HepG2 (cell line): ENCODE measurements around the gene FABP6. TPM values are rescaled to one million over a fixed set of nuclear protein-coding genes. Genes with fewer than 3 reads are reported as not detected.
A peak's percentile ranks its signal among the peaks of the same experiment; 100 is the strongest.

Experiments used
- ATAC-seq: fragments of 200-7000 bp; cut with Tn5 transposase; 3 replicates; pipeline ENCODE4 v1.9.1; 2020; ENCODE audit warnings: mild to moderate bottlenecking, moderate library complexity
- BruUV-seq: library from RNA; stranded (reverse); fragments of 400-500 nt; replicated peaks from 2 replicates; lab custom pipeline; 2021; lab: Mats Ljungman, UMichigan
- CTCF ChIA-PET: fragments of 300-600 bp; formaldehyde crosslinking; extraction: SDS; loops from one replicate; lab custom pipeline; 2021; ENCODE audit warnings: low total read pairs, inconsistent platforms, low intra/inter-chr PET ratio; lab: Yijun Ruan, JAX
- POLR2A ChIA-PET: fragments of 350-600 bp; sonication (Branson Sonifier 250); formaldehyde crosslinking; loops from one replicate; lab custom pipeline; 2020; ENCODE audit warnings: antibody characterized with exemption, inconsistent platforms; lab: Yijun Ruan, JAX
- DNase-seq: peaks from one replicate; pipeline ENCODE4 v3.0.0-alpha.2; 2015; ENCODE audit warnings: low spot score
- FAIRE-seq: peaks from 3 replicates; lab custom pipeline; 2011; peaks lifted over from hg19 to GRCh38; lab: Jason Lieb, UNC
- H2AFZ ChIP-seq: one replicate; pipeline ENCODE4 v1.6.1; 2011; ENCODE audit warnings: low read length, inconsistent platforms
- H3K27ac ChIP-seq: fragments of 300-600 bp; 3 replicates; pipeline ENCODE4 v1.8.0; 2011; ENCODE audit warnings: mixed run types, mild to moderate bottlenecking, mixed read lengths, low read length, inconsistent platforms; ENCODE audit not compliant: insufficient read depth; ENCODE audit errors: extremely low read length
- H3K27me3 ChIP-seq, 2 experiments: fragments of 200-600 bp in 1 of 2; 2 replicates in 1 of 2; 3 replicates in 1 of 2; pipeline versions ENCODE4 v1.6.0 to v1.8.0; 2011; ENCODE audit warnings: low read length in 2 of 2, mild to moderate bottlenecking in 2 of 2, moderate library complexity in 2 of 2, inconsistent platforms in 1 of 2; ENCODE audit not compliant: insufficient read depth in 2 of 2, control insufficient read depth in 1 of 2
- H3K36me3 ChIP-seq, 2 experiments: fragments of 200-600 bp in 1 of 2; replicated peaks in 1 of 2; 2 replicates in 1 of 2; 3 replicates in 1 of 2; pipeline versions ENCODE4 v1.5.1 to v1.8.0; 2011; ENCODE audit warnings: low read length in 2 of 2, inconsistent platforms in 1 of 2; ENCODE audit not compliant: insufficient read depth in 2 of 2, control insufficient read depth in 1 of 2
- H3K4me1 ChIP-seq: 2 replicates; pipeline ENCODE4 v1.5.1; 2012; ENCODE audit warnings: low read length, inconsistent platforms; ENCODE audit not compliant: insufficient read depth
- H3K4me2 ChIP-seq: 2 replicates; pipeline ENCODE4 v1.6.0; 2011; ENCODE audit warnings: low read depth, low read length, inconsistent platforms
- H3K4me3 ChIP-seq, 3 experiments: fragments of 200-600 bp in 1 of 3; sonication (generic), shearing (Covaris generic) in 1 of 3; replicated peaks in 1 of 3; 2 replicates each; pipeline ENCODE4 v1.5.1; 2011 to 2016; ENCODE audit warnings: low read length in 3 of 3, inconsistent platforms in 2 of 3, low read depth in 2 of 3, mild to moderate bottlenecking in 2 of 3, control low read depth in 1 of 3, mixed read lengths in 1 of 3; ENCODE audit not compliant: insufficient read depth in 1 of 3
- H3K79me2 ChIP-seq: one replicate; pipeline ENCODE4 v1.6.1; 2011; ENCODE audit warnings: low read length, inconsistent platforms; ENCODE audit not compliant: insufficient read depth
- H3K9ac ChIP-seq: 2 replicates; pipeline ENCODE4 v1.6.0; 2011; ENCODE audit warnings: mild to moderate bottlenecking, low read depth, low read length, inconsistent platforms; ENCODE audit not compliant: insufficient read depth
- H3K9me3 ChIP-seq: 2 replicates; pipeline ENCODE4 v1.5.1; 2012; ENCODE audit warnings: mild to moderate bottlenecking, low read length
- H4K20me1 ChIP-seq: 2 replicates; pipeline ENCODE4 v1.6.0; 2011; ENCODE audit warnings: inconsistent platforms, mild to moderate bottlenecking, low read length, moderate library complexity; ENCODE audit not compliant: insufficient read depth
- CCDC6 ChIP-seq: sonication (generic); formaldehyde crosslinking; IDR thresholded peaks from 2 replicates; pipeline ENCODE4 v1.8.1; 2022; ENCODE audit warnings: mild to moderate bottlenecking, missing genetic modification reagents, moderate library complexity
- EEA1 ChIP-seq: sonication (generic); formaldehyde crosslinking; IDR thresholded peaks from 2 replicates; pipeline ENCODE4 v1.5.1; 2020; ENCODE audit warnings: mild to moderate bottlenecking, missing genetic modification reagents, borderline replicate concordance
- ETV5 ChIP-seq: IDR thresholded peaks from 2 replicates; pipeline ENCODE4 v1.6.1; 2018; ENCODE audit warnings: missing biosample characterization, missing genetic modification reagents, inconsistent platforms, borderline replicate concordance
- FOSL2 ChIP-seq: sonication (generic); formaldehyde crosslinking; IDR thresholded peaks from 2 replicates; pipeline ENCODE4 v1.4.0; 2020; ENCODE audit warnings: missing genetic modification reagents
- HNRNPLL ChIP-seq: fragments of 200-400 bp; formaldehyde crosslinking; IDR thresholded peaks from 2 replicates; pipeline ENCODE4 v1.6.1; 2017; ENCODE audit warnings: mild to moderate bottlenecking, low read depth, low read length; ENCODE audit not compliant: poor library complexity, severe bottlenecking
- ZFAT ChIP-seq: sonication (generic); formaldehyde crosslinking; conservative IDR thresholded peaks from 2 replicates; pipeline ENCODE4 v1.8.1; 2023; ENCODE audit warnings: missing genetic modification reagents, inconsistent platforms
- ZNF567 ChIP-seq: sonication (generic); formaldehyde crosslinking; IDR thresholded peaks from 2 replicates; pipeline ENCODE4 v1.8.1; 2023; ENCODE audit warnings: mild to moderate bottlenecking, missing genetic modification reagents, borderline replicate concordance
- ZNF737 ChIP-seq: sonication (generic); formaldehyde crosslinking; IDR thresholded peaks from 2 replicates; pipeline ENCODE4 v1.5.0; 2020; ENCODE audit warnings: missing genetic modification reagents, mild to moderate bottlenecking, borderline replicate concordance
- WGBS: methylation state at CpG from one replicate; pipeline ENCODE4 v1.1.6; 2017; ENCODE audit warnings: low lambda C conversion rate; 5-methylcytosine and 5-hydroxymethylcytosine counted together
- in situ Hi-C: cut with HindIII; loops from 2 replicates; pipeline ENCODE4 v1.10.0; 2017; ENCODE audit warnings: low pct_unique_long_range_greater_than_20kb; ENCODE audit not compliant: extremely low pct_ligation_motif_present
- intact Hi-C: fragments of 100-400 bp; cut with micrococcal nuclease; formaldehyde crosslinking; loops from one replicate; pipeline ENCODE4 v1.10.0; 2022; ENCODE audit not compliant: unreplicated experiment
- polyA plus RNA-seq, 8 experiments: library from polyadenylated mRNA; depleted of rRNA in 3 of 8; stranded (reverse) in 7 of 8; unstranded in 1 of 8; fragments of >200 nt; fragmentation: Illumina TruSeq in 4 of 8; extraction: Trizol in 4 of 8; gene quantifications; 2 replicates each; pipeline versions ENCODE4 v1.2.1 to v1.2.3, GENCODE V29; 2011 to 2016; ENCODE audit warnings: low read depth in 4 of 8, missing spikeins in 1 of 8, mixed read lengths in 1 of 8; ENCODE audit not compliant: insufficient read depth in 1 of 8
- total RNA-seq, 5 experiments: library from RNA; depleted of rRNA; stranded (reverse); fragments of >200 nt; fragmentation: Illumina TruSeq; extraction: Trizol; gene quantifications; 2 replicates each; pipeline ENCODE4 v1.2.3, GENCODE V29; 2016; ENCODE audit warnings: low read depth in 1 of 5
- TF ChIP-seq, protein P1 (sequence below): sonication (generic); formaldehyde crosslinking; IDR thresholded peaks from 2 replicates; pipeline ENCODE4 v1.4.0; 2020; ENCODE audit warnings: mild to moderate bottlenecking, missing genetic modification reagents, borderline replicate concordance

The FABP6 gene
- total and polyA plus RNA-seq, 2 of the 13 experiments (the other 11 are each of a cell fraction or from before 2014, with no cell fraction given), result 0.13 TPM; not detected in 1

DNA sequence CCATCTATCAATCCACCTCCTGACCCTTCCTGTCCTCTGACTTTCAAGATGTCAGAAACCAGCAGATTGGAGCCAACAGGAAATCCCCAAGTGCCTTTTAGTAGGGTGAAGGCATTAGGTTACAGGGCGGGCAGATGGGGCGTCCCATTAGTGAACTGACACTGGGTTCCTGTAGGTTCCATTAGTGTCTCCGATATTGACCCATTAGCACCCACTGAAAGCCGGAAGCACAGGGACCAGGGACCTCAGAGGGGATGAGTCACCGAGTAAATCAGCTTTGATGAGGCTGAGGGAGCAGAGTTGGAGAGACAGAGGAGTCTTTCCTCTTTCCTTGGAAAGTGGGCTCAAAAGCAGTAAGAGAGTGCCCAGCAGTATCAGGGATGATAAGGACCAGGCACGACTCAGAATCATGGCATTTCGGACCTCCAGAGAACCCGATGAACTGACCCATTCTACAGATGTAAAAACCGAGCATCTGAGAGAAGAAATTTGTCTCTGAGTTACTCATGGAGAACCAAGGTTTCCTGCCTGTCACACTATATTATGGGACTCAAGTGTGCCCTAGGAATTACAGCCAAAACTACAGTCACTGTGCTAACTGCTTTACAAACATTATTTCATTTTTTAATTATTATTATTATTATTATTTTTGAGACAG lies 47.2 kb upstream of the FABP6 start:
- in situ Hi-C loops, result no loop called here
- H3K9me3 ChIP-seq, result no peaks in the 10 kb centered on the region
- FAIRE-seq (no peak), ATAC-seq (no peak; the same call in 2 of the 3 replicates), DNase-seq (no peak)
- POLR2A ChIA-PET, result no interaction called here
- CTCF ChIA-PET, result no interaction called here
- H4K20me1 ChIP-seq, result no peaks in the 10 kb centered on the region
- WGBS, result 29% methylated on average over 7 of the region's 9 CpGs
- no peak overlapping the region for H3K4me3 ChIP-seq
- no TSS peak for BruUV-seq
- no peak overlapping the region for H3K27ac ChIP-seq
- intact Hi-C loops, result no loop called here
- no peak overlapping the region for H3K4me2 ChIP-seq
- H2AFZ ChIP-seq, result no peak overlapping the region
- H3K79me2 ChIP-seq, result no peaks in the 10 kb centered on the region
- H3K27me3 ChIP-seq, result no peaks in the 10 kb centered on the region; a peak in 1 of 5 replicates
- H3K4me1 ChIP-seq, result no peaks in the 10 kb centered on the region
- H3K9ac ChIP-seq, result no peak overlapping the region
- TF ChIP-seq ZNF567 (CRISPR knock-in tag) (no peak), EEA1 (CRISPR knock-in tag) (no peak), FOSL2 (CRISPR knock-in tag) (peak; percentile 69), ETV5 (CRISPR knock-in tag) (peak; percentile 42; the same call in 1 of the 2 replicates), ZFAT (no peak), CCDC6 (no peak), ZNF737 (CRISPR knock-in tag) (no peak), HNRNPLL (no peak)
- TF ChIP-seq, protein P1, sequence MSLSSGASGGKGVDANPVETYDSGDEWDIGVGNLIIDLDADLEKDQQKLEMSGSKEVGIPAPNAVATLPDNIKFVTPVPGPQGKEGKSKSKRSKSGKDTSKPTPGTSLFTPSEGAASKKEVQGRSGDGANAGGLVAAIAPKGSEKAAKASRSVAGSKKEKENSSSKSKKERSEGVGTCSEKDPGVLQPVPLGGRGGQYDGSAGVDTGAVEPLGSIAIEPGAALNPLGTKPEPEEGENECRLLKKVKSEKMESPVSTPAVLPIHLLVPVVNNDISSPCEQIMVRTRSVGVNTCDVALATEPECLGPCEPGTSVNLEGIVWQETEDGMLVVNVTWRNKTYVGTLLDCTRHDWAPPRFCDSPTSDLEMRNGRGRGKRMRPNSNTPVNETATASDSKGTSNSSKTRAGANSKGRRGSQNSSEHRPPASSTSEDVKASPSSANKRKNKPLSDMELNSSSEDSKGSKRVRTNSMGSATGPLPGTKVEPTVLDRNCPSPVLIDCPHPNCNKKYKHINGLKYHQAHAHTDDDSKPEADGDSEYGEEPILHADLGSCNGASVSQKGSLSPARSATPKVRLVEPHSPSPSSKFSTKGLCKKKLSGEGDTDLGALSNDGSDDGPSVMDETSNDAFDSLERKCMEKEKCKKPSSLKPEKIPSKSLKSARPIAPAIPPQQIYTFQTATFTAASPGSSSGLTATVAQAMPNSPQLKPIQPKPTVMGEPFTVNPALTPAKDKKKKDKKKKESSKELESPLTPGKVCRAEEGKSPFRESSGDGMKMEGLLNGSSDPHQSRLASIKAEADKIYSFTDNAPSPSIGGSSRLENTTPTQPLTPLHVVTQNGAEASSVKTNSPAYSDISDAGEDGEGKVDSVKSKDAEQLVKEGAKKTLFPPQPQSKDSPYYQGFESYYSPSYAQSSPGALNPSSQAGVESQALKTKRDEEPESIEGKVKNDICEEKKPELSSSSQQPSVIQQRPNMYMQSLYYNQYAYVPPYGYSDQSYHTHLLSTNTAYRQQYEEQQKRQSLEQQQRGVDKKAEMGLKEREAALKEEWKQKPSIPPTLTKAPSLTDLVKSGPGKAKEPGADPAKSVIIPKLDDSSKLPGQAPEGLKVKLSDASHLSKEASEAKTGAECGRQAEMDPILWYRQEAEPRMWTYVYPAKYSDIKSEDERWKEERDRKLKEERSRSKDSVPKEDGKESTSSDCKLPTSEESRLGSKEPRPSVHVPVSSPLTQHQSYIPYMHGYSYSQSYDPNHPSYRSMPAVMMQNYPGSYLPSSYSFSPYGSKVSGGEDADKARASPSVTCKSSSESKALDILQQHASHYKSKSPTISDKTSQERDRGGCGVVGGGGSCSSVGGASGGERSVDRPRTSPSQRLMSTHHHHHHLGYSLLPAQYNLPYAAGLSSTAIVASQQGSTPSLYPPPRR (CRISPR knock-in tag), result no peak
- H3K36me3 ChIP-seq, result no peaks in the 10 kb centered on the region
